ENCODE data around the gene CFAP100.

CFAP100 gene

GRCh38 chr3:126463521-126463920, 68.8 kb downstream of the CFAP100 start:
- no peak for DNase-seq (ENCODE audit: low read depth)

- no peak for DNase-seq (ENCODE audit: low read depth)
These were observed 69.4 kb downstream of the CFAP100 start for GRCh38 chr3:126464093-126464492.

- no peak for DNase-seq (ENCODE audit: low read depth)
These were observed 69.8 kb downstream of the CFAP100 start for GRCh38 chr3:126464494-126464893.

- no peak for DNase-seq (ENCODE audit: low read depth)
These were observed 70.3 kb downstream of the CFAP100 start for GRCh38 chr3:126464997-126465396.

- DNase-seq (ENCODE audit: low read depth), result no peak
These were observed 71.3 kb downstream of the CFAP100 start for GRCh38 chr3:126465928-126466544.

GRCh38 chr3:126466886-126467610, 72.3 kb downstream of the CFAP100 start:
- DNase-seq (ENCODE audit: low read depth), result no peak

GRCh38 chr3:126467611-126467955, 72.9 kb downstream of the CFAP100 start:
- no peak for DNase-seq (ENCODE audit: low read depth)

GRCh38 chr3:126468028-126468891, 73.6 kb downstream of the CFAP100 start:
- no peak for DNase-seq (ENCODE audit: low read depth)

- DNase-seq (ENCODE audit: low read depth), result no peak
These were observed 74.8 kb downstream of the CFAP100 start for GRCh38 chr3:126469479-126469878.

GRCh38 chr3:126472277-126473006, 77.7 kb downstream of the CFAP100 start:
- DNase-seq (ENCODE audit: low read depth), result peak; percentile 80

- DNase-seq (ENCODE audit: low read depth), result no peak
These were observed 78.8 kb downstream of the CFAP100 start for GRCh38 chr3:126473292-126474168.

GRCh38 chr3:126474498-126475412, 80.0 kb downstream of the CFAP100 start:
- no peak for DNase-seq (ENCODE audit: low read depth)

- peak; percentile 91 for DNase-seq (ENCODE audit: low read depth)
These were observed 80.9 kb downstream of the CFAP100 start, which contains the start of gene ZXDC for GRCh38 chr3:126475413-126476114. Gene ZXDC, minus strand, starts transcription at chr3:126475891. Its CDS starts 26 bp downstream, at chr3:126475865.

- DNase-seq (ENCODE audit: low read depth), result no peak
These were observed 81.7 kb downstream of the CFAP100 start for GRCh38 chr3:126476166-126477060.

- no peak for DNase-seq (ENCODE audit: low read depth)
These were observed 82.3 kb downstream of the CFAP100 start for GRCh38 chr3:126477061-126477380.

- DNase-seq (ENCODE audit: low read depth), result no peak
These were observed 84.0 kb downstream of the CFAP100 start for GRCh38 chr3:126478581-126479310.

- no peak for DNase-seq (ENCODE audit: low read depth)
These were observed 84.9 kb downstream of the CFAP100 start for GRCh38 chr3:126479642-126480041.

- no peak for DNase-seq (ENCODE audit: low read depth)
These were observed 85.5 kb downstream of the CFAP100 start for GRCh38 chr3:126480206-126480605.
